ENCODE data around the gene RPS21.
A peak's percentile ranks its signal among the peaks of the same experiment; 100 is the strongest.

Gene RPS21

DNA sequence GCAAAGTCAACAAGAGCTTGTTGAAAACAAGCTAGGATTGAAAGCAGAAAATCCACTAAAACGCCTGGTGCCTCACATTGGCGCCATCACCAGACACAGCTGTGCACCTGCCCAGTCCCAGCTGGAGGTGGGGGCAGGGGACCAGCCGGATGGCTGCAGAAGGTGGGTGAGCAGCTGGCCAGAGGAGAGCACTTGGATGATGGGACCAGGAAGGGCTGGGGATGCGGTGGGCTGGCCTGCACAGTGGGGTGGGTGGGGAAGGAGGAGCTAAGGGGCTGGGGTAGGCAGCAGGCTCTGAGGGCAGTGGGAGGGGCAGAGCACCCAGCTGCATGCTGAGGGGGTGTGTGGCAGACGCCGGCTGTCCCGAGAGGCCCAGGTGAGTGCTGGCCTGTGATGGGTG is 13.1 kb downstream of the RPS21 start:
- no peak for DNase-seq

DNA sequence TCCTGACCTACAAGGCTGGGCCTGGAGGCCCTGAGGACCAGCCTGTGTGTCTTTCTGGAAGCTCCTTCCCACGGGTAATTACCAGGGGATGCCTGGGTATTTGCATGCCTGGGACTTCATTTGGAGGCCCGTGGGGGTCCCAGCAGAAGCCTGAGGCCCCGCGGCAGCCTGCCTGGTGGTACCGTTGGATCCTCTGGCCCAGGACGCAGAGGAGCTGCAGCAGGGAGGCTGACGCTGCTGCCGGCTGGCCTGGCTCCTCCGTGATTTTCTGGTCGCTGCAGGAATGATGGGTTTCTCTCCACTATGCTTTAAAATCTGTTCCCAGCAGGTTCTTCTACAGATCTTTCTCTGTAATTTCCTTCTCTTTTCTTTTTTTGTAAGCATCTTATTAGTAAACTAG is 13.6 kb downstream of the RPS21 start:
- no peak for DNase-seq

DNA sequence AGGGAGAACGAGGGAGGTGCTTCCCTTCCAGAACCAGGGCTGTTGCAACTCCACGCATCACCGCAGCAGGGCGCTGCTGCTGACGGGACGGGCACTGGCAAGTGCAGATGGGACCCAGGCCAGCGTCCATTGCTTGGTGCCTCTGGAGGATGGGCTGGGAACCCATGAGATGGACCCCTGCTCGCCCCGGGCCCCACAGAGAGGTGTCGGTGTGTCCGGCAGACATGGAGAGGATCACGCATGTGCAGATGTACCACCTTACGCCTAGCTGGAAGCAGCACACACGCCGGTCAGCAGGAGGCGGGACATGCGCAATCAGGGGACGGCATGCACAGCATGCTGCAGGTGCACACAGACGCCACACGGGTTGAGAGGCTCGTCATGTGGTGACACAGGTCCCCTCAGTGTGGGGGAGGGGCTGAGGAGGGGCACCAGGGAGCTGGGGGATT is 14.5 kb downstream of the RPS21 start:
- no peak for DNase-seq

DNA sequence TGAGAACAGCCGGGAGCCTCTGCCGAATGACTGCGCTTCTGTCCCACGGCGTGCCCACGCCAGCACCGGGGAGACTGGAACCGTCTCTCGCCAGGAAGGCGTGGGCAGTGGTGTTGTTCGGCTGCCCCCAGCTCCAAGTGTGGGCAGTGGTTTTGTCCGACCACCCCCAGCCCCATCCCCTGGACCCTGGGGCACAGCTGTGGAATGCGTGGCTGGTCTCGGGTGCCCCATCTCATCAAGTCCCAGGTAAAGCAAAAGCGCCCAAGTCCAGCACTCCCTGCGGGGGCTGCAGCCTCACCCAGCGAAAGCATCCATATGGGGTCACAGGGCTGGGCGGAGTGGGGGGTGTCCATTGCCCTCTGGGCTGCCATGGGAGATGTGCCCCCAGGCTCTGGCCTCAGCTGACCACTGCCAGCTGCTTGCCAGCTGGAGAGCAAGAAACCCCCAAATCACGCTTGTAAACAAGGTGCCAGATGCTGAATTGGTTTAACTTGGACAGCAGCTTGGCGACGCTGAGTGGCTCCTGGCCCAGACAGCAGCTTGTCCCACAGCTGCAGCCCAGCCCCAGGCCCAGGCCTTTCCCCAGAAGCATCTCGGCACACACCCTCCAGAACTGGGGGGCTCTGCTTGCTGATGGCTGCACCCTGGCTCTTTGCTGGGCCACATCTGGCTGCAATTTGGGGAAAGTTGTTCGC is 15.7 kb downstream of the RPS21 start:
- DNase-seq = no peak

DNA sequence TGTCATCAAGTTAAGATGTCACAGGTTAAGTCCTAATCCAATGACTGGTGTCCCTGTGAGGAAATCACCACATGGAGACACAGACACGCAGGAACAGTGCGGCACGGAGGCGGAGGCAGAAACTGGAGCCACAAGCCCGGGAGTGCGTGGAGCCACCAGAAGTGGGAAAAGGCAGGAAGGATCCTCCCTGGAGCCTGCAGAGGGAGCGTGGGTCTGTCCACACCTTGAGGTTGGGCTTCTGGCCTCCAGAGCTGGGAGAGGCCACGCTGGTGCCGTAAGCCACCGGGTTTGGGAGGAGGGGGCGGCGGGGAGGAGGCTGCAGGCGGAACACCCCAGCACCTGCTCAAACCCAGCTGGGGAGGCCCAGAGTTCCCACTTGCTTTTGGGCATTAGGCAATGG is 16.4 kb downstream of the RPS21 start:
- DNase-seq = no peak

DNA sequence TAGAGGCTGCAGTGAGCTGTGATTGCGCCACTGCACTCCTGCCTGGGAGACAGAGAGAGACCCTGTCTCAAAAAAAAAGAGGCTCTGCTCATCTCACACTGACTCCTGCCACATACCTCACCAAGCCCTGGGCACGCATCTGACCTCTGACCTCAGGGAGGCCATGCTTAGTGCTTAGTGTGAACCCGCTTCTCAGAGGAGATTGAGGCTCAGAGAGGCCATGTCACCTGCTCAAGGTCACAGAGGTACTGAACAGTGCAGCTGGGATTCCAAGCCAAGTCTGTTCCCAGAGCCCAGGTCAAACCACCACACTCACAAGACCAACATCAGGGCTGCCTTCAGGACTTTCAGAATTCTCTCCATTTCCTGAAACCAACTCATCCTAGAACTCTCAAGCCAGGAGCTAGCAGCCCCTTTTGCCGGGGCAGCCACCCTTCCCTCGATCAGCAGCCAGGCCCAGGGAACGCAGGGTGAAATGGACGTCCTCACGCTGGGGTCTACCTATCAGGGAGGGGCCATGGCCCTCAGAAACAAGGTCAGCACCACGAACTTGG is 17.3 kb downstream of the RPS21 start:
- DNase-seq = no peak

DNA sequence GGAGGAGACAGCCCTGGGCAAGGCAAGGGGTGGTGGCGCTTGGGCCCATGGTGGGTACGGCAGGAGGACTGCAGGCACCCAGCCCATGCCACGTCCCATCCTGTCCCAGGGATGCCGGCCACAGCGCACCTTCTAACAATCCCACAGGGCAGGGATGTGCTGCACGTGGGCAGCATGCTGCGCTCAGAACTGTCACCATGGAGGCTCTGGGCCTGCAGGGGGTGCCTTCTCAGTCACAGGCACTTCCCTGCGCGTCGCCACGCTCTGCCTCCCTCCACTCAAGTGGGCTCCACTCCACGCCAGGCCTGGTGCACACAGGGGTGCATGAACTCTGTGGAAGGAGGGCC is 17.8 kb downstream of the RPS21 start:
- DNase-seq = no peak

DNA sequence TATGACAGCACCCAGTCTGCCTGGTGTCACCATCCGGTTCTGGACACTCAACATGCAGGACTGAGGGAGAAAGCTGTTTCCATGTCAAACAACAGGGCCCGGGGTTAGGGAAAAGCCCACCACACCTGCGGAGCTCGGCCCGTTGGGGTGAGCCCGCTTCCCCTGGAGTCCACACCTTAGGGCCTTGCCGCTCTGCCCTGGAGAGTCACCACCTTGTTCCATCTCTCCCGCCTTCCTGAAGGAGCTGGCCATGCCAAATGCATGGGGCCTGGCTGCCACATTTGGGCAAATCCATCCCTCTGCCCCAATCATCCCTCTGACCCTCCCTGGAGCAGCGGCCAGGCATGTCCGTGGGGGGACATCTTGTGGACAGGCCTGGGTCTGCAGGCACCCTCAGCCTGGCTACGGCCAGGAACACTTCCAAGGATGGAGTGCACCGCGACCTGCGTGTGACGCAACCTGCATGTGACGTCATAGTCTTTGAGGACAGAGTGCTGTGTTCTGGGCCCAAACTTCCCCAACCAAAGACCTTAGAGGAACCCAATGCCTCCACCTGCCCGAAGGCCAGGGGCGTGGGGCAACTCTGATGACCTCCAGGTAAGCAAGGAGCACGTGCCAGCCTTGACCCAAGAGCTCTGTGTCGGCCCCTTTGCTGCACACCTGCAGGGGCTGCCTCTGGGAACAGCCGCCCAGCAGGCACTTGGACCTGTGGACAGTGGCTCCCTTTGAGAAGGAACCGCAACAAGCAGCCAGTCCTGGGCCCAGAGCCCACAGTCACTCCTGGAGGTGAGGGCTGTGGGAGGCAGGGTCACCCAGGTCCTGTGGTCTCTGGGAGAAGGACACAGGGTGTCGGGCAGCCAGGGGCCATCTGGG is 18.4 kb downstream of the RPS21 start:
- no peak for DNase-seq

DNA sequence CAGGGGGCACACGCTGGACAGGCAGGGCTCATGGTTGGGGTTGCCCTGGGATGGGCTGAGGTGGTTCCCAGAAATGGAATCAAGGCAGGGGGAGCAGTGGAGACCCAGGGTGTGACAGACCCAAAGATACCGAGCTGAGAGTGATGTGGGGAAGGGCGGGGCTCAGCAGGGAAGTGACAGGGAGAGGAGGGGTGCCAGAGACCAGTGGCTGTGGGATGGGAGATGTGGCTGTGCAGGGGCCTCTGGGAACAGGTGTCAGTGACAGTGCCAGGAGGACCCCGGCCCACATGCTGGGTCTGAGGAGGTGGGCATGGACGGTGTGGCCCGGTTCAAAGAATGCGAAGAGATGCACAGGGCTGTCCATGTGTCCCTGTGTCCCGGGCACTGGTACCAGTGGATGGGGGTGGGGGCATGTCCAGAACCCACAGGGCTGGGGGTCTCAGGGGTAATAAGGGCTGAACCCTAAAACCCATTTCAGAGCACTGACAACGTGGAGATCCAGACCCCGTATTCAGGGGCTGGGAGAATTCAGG is 19.1 kb downstream of the RPS21 start:
- no peak for DNase-seq

DNA sequence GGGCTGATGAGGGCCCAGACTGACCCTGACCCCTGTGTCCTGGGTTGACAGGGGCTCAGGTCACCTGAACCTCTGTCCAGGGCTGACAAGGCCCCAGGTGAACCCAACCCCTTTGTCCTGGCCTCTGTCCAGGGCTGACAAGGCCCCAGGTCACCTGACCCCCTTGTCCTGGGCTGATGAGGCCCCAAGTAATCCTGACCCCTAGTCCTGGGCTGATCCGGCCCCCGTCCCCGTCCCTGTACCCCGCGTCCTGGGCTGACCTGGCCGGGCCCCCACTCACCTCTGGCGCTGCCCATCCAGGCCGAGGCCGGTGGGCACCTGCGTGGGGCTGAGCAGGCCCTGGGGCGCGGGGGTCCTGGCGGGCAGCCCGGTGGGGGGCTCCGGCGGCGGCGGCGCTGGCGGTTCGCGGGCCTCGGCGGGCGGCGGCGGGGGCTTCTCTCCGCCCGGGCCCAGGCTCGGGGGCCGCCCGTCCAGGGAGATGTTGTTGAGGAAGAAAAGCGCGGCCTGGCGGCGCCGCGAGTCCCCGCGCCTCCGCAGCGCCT is 19.8 kb downstream of the RPS21 start:
- DNase-seq = no peak

DNA sequence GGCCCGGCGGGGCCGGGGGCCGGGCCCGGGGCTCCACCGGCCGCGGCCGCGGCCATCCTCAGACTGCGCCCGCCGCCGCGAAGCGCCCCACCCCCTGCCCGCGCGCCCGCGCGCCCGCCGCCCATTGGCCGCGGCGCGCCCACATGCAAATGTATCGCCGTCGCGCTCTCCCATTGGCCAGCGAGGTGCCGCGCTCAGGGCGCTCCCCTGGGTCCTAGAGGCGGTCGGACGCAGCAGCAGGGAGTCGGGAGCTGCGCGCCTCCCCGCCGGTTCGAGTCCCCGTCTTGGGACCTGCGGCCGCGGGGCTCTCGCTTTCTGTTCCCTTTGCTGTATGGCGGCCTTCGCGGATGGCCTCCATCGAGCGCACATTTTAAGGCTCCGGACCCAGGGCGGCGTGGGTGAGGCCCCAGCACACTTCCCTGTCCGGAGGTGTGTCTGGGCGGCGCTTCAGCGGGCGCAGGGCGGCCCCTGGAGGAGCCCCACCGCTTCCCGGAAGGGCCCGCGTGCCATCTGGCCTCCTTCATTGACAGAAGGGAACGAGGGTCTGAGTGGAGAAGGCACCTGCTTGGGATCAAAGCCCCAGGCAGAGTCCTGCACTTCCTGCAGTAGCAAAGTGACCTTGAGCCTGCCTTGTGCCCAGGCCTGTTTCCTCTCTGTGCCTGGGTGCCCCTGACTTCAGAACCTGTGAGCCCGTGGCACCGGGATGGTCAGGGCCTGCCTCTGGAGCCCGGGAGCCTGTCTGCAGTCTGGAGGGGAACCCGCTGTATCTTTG is 20.5 kb downstream of the RPS21 start, which contains the start of gene CABLES2:
CABLES2 (minus strand) TSS at position 65 of the 772 bp plus-strand sequence; CDS start at position 56, 9 bp downstream.
- peak; percentile 96 for DNase-seq

DNA sequence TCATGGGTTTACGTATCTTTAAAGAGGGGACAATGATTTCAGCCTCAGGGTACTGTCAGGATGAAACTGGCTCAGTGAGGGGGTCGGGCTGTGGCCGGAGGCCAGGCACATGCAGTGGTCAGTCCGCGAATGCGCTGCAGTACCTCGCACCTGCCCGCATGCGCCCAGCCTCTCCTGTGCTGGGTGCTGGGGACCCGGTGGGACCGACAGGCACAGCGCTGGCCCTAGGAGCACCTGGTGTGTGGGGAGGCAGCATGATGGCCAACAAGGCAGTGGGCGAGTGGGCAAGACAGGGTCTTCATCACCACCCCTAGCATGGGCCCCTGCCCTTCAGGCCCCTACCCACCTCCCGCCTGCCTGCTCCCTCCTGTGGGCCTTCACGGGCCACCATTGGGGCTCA is 21.2 kb downstream of the RPS21 start:
- no peak for DNase-seq

DNA sequence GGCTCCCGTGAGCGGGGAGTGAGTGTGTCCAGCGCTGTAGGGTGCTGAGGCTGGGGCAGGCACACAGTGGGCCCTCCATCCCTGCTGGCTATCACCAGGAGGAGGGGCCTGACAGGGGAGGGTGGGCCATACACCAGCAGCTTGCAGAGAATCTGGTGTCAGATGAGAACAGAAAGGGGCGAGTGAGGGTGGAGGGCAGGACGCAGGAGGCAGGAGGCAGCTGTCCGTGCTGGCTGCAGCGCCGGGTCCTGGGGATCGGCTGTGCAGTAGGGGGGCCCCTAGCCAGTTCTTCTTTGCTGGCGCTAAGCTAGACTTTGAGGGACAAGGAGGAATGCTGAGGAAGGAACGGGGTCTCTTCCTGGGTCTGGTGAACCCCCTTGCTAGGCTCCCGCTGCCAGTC is 21.7 kb downstream of the RPS21 start:
- no peak for DNase-seq

DNA sequence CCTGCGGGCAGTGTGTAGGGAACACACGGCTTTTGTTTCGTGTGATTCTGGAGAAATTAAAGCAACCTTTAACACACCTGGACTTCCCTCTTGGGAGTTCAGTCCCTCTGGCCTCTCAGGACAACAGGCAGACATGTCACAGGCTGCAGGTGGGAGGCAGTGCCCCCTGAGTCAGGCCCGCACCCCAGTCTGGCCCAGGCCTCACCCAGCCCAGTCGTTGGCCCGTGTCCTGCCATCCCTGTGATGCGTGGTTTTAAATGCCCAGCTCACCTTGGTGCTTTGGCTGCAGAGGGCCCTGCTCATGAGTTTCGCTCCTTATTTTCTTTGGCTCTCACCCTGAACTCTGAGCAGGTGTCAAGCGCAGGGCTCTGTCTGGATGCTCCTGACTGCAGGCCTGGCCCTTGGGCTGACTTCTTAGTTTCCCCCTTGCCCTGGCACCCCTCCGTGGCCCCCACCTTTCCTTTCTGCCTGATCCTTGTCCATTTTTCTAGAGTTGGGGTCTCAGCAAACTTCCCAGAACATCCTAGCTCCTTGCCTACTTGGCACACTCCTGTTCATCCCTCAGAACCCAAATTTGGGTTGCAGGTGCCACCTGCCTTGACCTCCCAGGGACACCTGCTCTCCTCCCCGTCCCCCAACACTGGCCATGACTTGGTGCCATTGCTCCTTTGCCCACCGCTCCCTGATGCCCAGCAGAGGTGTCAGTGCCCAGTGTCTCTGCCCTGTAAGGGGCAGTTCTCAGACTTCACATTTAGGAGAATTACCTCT is 22.4 kb downstream of the RPS21 start:
- no peak for DNase-seq

DNA sequence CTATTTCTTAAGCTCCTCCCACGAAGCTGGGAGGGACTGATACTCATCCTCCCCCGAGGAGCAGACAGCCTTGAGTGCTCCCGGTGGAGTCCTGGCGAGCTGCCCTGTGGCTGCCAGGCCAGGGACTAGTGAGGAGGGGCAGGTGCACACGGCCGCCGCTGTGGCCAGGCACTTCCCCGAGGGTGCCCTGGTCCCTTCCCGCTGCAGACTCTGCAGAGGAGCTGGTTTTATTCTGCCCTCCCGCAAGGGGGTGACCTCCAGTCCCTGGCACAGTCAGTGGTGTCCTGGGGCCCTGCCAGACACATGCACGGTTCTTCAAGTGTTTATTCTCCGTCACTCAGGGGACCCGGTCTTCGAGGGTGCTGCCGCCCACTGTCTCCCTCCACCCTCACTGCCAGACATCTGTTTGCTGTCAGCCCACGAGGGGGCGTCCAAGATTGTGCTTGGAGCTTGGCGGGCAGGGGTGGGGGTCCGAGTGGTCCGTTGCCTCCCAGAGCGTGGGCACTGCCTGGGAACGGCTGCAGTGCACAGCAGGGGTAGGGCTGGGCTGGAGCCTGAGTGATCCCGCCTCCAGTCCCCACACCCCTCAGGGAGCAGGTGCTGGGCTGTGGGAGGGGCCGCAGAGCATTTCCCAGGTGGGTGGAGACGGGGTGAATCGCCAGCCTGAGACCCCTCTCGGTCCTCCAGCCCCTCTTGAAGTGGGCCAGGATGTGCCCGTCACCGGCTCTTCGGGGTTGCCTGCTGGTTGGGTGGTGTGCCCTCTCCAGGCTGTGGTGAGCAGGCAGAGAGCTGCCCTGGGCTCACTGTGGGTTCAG is 23.2 kb downstream of the RPS21 start:
- DNase-seq = peak; percentile 86

DNA sequence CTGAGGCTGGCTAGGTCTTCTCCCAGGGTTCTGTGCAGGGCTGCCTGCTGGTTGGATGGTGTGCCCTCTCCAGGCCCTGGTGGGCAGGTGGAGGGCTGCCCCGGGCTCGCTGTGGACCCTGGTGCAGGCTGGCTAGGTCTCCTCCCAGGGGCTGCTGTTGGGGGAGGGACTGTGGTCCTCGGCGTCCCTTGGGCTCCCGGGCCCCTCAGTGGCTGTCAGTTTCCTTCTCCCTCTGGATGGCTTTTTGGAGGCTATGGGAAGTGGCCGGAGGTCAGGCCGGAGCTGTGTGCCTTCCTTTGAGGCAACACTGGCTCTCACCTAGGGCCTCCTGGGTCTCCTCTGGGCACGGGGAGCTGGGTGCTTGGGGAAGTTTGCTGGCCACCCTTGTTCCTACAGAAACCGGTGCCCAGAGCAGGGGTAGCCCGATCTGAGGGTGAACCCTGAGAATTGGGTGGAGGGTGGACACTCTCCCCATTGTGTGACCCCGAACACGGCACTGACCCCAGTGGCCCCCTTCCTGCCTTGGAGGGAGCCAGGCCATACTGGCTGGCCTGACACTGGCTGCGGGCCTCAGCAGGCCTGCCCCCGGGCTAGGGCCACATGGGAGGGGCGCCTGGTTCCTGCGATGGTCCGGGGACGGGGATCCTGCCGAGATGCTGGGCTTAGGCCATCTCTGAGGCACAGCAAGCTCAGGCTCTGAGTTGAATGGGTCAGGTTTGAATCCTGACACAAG is 24.0 kb downstream of the RPS21 start:
- no peak for DNase-seq

DNA sequence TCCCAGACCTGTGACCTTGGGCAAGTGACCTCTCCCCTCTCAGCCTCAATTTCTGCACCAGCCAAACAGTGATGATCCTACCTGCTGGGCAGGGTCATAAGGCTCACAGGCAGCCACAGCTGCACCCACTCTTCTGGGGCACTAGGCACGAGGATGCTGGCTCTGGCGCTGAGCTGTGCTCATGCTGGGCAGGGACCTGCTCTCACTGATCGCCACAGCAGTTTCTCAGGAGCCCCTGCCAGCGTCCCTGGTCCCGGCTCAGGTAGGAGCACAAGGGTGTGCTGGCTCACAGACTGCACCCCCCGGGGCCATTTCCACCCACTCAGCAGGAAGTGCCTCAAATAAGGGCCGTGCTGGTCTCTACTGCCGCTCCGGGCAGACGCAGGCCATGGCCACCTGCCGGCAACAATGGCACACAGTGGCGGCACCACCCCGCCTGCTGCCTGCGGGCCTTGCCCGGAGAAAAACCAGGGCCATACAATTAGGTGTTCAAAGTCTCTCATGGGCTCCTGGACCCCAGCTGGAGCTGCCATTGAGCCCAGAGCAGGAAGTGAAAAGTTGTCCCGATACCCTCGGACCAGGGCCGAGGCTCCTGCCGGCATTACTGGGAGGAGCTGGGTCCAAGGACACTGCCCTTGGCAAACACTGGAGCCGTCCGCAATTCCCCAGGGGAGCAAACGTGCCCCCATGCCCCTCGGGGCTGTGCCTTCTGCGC is 24.7 kb downstream of the RPS21 start:
- DNase-seq = no peak

DNA sequence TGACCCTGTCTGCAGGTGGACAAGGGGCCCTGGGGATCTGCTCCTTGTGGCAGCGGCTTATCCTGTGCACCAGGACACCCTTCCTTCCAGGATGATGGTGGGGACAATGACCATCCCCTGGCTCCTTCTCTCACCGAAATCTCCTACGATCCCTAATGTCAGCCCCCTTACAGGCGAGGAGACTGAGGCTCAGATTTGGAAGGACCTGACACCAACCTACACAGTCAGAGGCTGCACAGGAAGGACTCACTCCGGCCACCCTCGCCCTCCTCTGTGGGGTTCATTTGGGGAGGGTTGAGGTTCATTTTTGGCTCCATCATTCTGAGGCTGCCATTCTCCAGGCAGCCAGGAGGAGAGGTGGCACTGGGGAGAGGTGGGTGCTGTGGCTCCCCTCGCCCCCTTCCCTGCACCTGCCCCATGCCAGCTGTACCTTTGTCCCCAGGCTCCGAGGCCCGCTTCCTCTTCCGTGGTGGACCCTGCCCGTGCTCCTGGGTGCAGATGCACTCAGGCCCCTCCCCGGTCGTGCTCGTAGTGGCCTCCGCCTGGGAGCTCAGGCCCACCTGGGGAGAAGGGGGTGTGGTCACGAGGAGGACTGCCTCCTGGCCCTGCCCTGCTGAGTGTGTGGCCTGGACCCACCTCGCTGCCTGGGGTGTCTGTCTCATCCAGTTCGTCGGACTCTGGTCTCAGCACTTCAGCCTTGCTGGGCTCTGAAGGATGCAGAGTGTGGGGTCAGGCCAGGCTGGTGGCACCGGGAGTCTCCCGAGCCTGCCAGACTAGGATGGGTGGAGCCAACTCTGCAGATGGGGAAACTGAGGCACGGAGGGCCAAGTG is 25.5 kb downstream of the RPS21 start:
- no peak for DNase-seq
